Suprapubic skin (tissue), 4 donors: Measurements from ENCODE around the gene ABLIM2. TPM values are rescaled to one million over a fixed set of nuclear protein-coding genes. Genes with fewer than 3 reads are reported as not detected.

Source experiments
- DNase-seq, 2 donors: peaks; one replicate each; pipeline ENCODE4 v3.0.0-alpha.2; 2019; ENCODE audit warnings: low spot score in 2 of 2
- H3K27ac ChIP-seq: fragments of 200-600 bp; sonication (generic); one replicate; pipeline ENCODE4 v1.5.1; 2019
- H3K27me3 ChIP-seq: fragments of 200-600 bp; sonication (generic); one replicate; pipeline ENCODE4 v1.5.1; 2019
- H3K36me3 ChIP-seq: fragments of 200-600 bp; sonication (generic); one replicate; pipeline ENCODE4 v1.5.1; 2019
- H3K4me1 ChIP-seq: fragments of 200-600 bp; sonication (generic); one replicate; pipeline ENCODE4 v1.5.1; 2019
- H3K4me3 ChIP-seq: fragments of 200-600 bp; sonication (generic); one replicate; pipeline ENCODE4 v1.5.1; 2019; ENCODE audit warnings: mild to moderate bottlenecking
- H3K9me3 ChIP-seq: fragments of 200-600 bp; sonication (generic); one replicate; pipeline ENCODE4 v1.5.1; 2019
- CTCF ChIP-seq, 2 donors: fragments of 200-600 bp in 1 of 2; fragments of 450-650 bp in 1 of 2; sonication (generic) in 1 of 2; IDR thresholded peaks; one replicate each; pipeline ENCODE4 v1.5.1; 2016 to 2019; ENCODE audit warnings: antibody characterized with exemption in 2 of 2, mild to moderate bottlenecking in 1 of 2, moderate library complexity in 1 of 2
- EP300 ChIP-seq: sonication (generic); formaldehyde crosslinking; IDR thresholded peaks from one replicate; pipeline ENCODE4 v1.6.1; 2017; ENCODE audit warnings: antibody characterized with exemption
- POLR2A ChIP-seq, 2 donors: fragments of 450-650 bp; IDR thresholded peaks; one replicate each; pipeline ENCODE4 v1.6.1; 2017; ENCODE audit warnings: antibody characterized with exemption in 2 of 2, mild to moderate bottlenecking in 2 of 2, moderate library complexity in 2 of 2
- POLR2AphosphoS5 ChIP-seq, 3 donors: sonication (generic); formaldehyde crosslinking; IDR thresholded peaks; one replicate each; pipeline ENCODE4 v1.6.1; 2017; ENCODE audit warnings: antibody characterized with exemption in 3 of 3
- WGBS: methylation state at CpG from one replicate; pipeline ENCODE4 v1.1.5; 2018; 5-methylcytosine and 5-hydroxymethylcytosine counted together
- total RNA-seq, 4 donors: library from RNA; depleted of rRNA; stranded (reverse); fragments of >200 nt; gene quantifications; one replicate each; pipeline ENCODE4 v1.1.0, GENCODE V29; 2016

The ABLIM2 gene
- total RNA-seq, 4 donors from 2014 or later = 11.2 to 16.9 (median 13.3) TPM

- H3K9me3 ChIP-seq = no peaks in the 10 kb centered on the region
- H3K36me3 ChIP-seq = no peaks in the 10 kb centered on the region
- no peaks in the 10 kb centered on the region for H3K27me3 ChIP-seq
- H3K4me3 ChIP-seq = no peak overlapping the region
- no peak overlapping the region for H3K27ac ChIP-seq
- WGBS = 89% methylated on average over 6 of the region's 6 CpGs
- H3K4me1 ChIP-seq = peaks cover 51% of the 10 kb centered on the region
- DNase-seq = no peak
- TF ChIP-seq EP300 = no peak
- TF ChIP-seq CTCF (IDR thresholded peaks at IDR 0.05) = no peak
- TF ChIP-seq POLR2AphosphoS5 (IDR thresholded peaks at IDR 0.05) = no peak
- no peak for TF ChIP-seq POLR2A (IDR thresholded peaks at IDR 0.05)
Measured at GRCh38 chr4:8181119-8181518, 22.5 kb upstream of the ABLIM2 start.

- WGBS = 71% methylated on average over 8 of the region's 8 CpGs
- TF ChIP-seq EP300 (no peak), POLR2AphosphoS5 (IDR thresholded peaks at IDR 0.05) (no peak), CTCF (IDR thresholded peaks at IDR 0.05) (no peak), POLR2A (IDR thresholded peaks at IDR 0.05) (no peak)
- Histone ChIP-seq H3K36me3 (no peaks in the 10 kb centered on the region), H3K27ac (no peak overlapping the region), H3K4me3 (no peak overlapping the region), H3K4me1 (peaks cover 45% of the 10 kb centered on the region), H3K27me3 (no peaks in the 10 kb centered on the region), H3K9me3 (no peaks in the 10 kb centered on the region)
- DNase-seq = no peak
Measured at GRCh38 chr4:8180310-8181093, 21.9 kb upstream of the ABLIM2 start.

DNA sequence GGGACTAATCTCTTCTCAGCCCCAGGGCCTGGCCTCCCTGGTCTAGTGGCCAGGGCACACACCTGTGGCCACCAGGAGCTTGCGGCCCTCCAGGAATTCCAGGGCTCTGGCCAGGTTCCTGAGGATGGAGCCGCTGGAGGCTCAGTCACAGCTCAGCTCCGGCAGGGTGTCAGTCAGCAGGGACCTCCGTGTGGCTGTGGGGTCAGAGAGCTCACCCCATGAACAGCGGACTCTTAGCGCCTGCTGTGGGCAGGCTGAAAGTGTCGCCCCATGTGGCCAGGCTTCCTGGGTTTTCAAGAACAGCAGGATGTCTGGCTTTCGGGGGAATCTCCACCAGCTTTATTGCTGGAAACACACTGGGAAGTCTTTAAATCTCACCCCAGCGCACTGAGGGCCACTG lies 21.2 kb upstream of the ABLIM2 start:
- Histone ChIP-seq H3K9me3 (no peaks in the 10 kb centered on the region), H3K4me1 (peaks cover 39% of the 10 kb centered on the region), H3K27ac (no peak overlapping the region), H3K27me3 (no peaks in the 10 kb centered on the region), H3K4me3 (no peak overlapping the region), H3K36me3 (no peaks in the 10 kb centered on the region)
- TF ChIP-seq EP300 = no peak
- no peak for TF ChIP-seq POLR2A (IDR thresholded peaks at IDR 0.05)
- TF ChIP-seq POLR2AphosphoS5 (IDR thresholded peaks at IDR 0.05) = no peak
- DNase-seq = no peak
- WGBS = 98% methylated on average over 4 of the region's 9 CpGs

GRCh38 chr4:8179074-8179473 lies 20.5 kb upstream of the ABLIM2 start:
- DNase-seq = no peak
- no peaks in the 10 kb centered on the region for H3K36me3 ChIP-seq
- H3K4me1 ChIP-seq = peaks cover 35% of the 10 kb centered on the region
- no peak overlapping the region for H3K27ac ChIP-seq
- WGBS = 93% methylated on average over 5 of the region's 10 CpGs
- no peaks in the 10 kb centered on the region for H3K9me3 ChIP-seq
- H3K27me3 ChIP-seq = no peaks in the 10 kb centered on the region
- H3K4me3 ChIP-seq = no peak overlapping the region
- no peak for TF ChIP-seq EP300
- no peak for TF ChIP-seq POLR2A (IDR thresholded peaks at IDR 0.05)
- TF ChIP-seq CTCF (IDR thresholded peaks at IDR 0.05) = no peak
- no peak for TF ChIP-seq POLR2AphosphoS5 (IDR thresholded peaks at IDR 0.05)

- DNase-seq = no peak
- no peak overlapping the region for H3K4me3 ChIP-seq
- TF ChIP-seq POLR2A (IDR thresholded peaks at IDR 0.05) = no peak
- no peak for TF ChIP-seq CTCF (IDR thresholded peaks at IDR 0.05)
- TF ChIP-seq POLR2AphosphoS5 (IDR thresholded peaks at IDR 0.05) = no peak
- TF ChIP-seq EP300 = no peak
- 86% methylated on average over 11 of the region's 11 CpGs for WGBS
- H3K36me3 ChIP-seq = no peaks in the 10 kb centered on the region
- H3K27me3 ChIP-seq = no peaks in the 10 kb centered on the region
- H3K27ac ChIP-seq = no peak overlapping the region
- H3K9me3 ChIP-seq = no peaks in the 10 kb centered on the region
- peaks cover 24% of the 10 kb centered on the region for H3K4me1 ChIP-seq
Measured at GRCh38 chr4:8177956-8178355, 19.3 kb upstream of the ABLIM2 start.
